Stromal cell of bone marrow (primary cell): ENCODE results near the gene DDX25.
"Not testable (repeated sequence)": the region's sequence is repeated elsewhere in the genome, so short reads cannot be mapped to it uniquely, and the experiment has no call there.

Experiments
- DNase-seq: peaks from one replicate; pipeline ENCODE4 v3.0.0-alpha.2; 2012; ENCODE audit warnings: low read depth

Gene DDX25

DNA sequence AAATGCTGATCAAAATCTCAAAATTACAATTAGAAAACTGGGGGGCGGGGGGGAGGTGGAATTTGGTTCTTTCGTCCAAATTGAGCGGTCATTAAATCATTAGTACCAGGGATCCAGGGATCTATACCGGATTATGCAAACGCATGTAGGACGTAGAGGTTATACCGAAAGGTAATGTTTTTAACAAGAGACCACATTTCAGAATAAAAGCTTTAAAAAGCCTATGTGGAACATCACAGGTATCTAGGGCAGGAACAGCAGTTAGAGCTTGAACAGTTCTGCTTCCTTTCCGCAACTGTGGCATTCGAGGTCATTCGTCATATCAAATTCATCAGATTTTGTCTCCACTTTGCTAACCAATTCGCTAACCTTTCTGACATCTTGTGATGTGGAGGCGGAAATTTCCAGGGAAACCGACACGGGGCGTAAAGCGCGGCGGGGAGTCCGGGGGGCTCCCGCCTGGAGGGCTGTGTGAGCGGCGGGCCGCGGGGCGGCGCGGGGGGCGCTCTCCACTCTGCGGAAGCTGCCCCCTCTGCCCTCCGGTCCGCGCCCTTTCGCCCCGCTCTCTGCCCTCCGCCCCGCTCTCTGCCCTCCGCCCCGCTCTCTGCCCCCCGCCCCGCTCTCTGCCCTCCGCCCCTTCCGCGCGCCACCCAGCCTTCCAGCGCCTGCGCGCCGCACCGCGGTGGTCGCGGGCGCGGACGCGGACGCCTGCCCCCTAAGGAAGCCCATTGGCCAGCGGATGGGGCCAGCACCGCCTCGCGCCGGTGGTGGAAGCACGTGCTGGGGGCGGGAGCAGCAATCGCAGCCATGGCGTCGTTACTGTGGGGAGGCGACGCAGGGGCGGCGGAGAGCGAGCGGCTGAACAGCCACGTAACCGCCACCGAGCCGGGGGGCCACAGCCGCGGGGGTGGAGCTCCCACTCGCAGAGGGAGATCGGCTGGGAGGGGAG lies at the start of gene DDX25:
DDX25 (plus strand) TSS at position 798 of the 949 bp plus-strand sequence; CDS start at position 808, 10 bp downstream.
- no peak for DNase-seq

DNA sequence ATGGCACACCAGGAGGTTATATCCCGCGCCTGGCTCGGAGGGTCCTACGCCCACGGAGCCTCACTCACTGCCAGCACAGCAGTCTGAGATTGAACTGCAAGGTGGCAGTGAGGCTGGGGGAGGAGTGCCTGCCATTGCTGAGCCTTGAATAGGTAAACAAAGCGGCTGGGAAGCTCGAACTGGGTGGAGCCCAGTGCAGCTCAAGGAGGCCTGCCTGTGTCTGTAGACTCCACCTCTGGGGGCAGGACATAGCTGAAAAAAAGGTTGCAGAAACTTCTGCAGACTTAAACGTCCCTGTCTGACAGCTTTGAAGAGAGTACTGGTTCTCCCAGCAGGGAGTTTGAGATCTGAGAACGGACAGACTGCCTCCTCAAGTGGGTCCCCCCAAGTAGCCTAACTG lies 46.6 kb upstream of the DDX25 start:
- not testable (repeated sequence) for DNase-seq

DNA sequence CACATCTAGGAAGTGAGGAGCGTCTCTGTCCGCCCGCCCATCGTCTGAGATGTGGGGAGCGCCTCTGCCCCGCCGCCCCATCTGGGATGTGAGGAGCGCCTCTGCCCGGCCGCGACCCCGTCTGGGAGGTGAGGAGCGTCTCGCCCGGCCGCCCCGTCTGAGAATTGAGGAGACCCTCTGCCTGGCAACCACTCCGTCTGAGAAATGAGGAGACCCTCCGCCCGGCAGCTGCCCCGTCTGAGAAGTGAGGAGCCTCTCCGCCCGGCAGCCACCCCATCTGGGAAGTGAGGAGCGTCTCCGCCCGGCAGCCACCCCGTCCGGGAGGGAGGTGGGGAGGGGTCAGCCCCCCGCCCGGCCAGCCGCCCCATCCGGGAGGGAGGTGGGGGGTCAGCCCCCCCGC lies 41.5 kb upstream of the DDX25 start:
- not testable (repeated sequence) for DNase-seq

DNA sequence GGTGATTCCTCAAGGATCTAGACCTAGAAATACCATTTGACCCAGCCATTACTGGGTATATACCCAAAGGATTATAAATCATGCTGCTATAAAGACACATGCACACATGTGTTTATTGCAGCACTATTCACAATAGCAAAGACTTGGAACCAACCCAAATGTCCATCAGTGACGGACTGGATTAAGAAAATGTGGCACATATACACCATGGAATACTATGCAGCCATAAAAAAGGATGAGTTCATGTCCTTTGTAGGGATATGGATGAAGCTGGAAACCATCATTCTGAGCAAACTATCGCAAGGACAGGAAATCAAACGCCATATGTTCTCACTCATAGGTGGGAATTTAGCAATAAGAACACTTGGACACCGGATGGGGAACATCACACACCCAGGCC lies 39.0 kb upstream of the DDX25 start:
- not testable (repeated sequence) for DNase-seq

DNA sequence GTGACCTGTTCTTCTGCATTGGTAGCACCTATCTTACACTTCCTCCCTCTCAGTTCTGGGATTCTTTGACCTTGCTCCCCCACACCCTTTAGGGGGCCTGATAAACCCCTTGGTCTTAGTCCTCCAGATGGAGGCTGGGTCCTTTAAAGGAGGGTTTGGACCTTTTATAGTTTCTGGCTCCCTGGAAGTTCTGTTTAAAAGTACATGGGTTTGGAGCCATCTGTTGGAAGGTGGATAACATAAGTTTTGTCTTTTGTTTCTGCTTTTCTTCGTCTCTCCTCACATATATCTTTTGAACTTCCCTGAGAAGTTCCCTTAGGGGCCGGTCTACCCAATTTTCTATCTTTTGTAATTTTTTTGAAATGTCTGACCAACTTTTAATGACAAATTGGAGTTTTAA lies 34.8 kb upstream of the DDX25 start:
- DNase-seq = no peak

DNA sequence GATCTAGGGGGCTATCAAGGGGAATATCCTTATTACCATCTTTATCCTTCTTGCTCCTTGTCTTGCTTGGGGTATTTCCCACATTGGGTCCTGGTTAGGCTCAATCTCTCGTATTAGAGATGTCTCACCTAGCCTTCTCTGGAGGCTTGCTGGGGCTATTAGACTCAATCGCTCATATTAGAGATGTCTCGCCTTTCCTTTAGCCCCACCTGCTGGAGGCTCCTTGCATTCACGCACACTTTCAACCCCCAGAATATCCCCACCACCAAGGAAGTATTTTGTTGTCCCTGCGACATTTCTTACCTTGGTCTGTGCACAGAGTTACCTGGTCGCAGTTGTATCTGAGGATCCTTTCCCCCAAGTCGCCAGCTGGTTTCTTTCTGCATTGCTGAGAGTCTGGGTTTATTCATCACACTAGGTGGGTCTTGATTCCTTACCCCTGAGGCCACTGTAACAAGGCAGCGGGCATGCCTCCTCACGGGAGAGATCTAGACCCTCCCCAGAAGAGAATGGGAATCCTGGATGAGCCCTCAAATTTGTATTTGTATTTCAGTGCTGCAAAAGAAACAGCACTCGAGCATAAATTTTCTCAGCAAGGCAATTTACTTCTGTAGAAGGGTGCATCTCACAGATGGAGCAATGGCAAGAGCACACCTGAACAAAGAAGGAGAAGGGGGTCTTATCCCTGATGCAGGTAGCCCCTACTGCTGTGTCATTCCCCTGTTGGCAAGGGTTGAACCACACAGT lies 32.7 kb upstream of the DDX25 start:
- DNase-seq = no peak

DNA sequence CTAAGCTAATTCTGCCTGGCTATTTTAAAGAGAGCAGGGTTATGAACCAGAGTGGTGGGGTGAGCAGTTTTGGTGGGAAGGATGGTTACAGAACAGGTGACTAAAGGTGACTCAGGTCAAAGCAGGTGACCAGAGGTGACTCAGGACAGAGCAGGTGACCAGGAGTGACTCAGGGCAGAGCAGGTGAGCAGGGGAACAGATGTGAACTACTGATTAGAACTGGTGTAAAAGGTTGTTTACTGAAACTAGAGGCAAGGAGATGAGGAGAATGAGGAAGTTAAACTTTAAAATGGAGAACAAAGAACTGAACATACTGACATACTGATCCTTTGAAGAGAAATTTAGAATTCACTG lies 32.2 kb upstream of the DDX25 start:
- DNase-seq = no peak

DNA sequence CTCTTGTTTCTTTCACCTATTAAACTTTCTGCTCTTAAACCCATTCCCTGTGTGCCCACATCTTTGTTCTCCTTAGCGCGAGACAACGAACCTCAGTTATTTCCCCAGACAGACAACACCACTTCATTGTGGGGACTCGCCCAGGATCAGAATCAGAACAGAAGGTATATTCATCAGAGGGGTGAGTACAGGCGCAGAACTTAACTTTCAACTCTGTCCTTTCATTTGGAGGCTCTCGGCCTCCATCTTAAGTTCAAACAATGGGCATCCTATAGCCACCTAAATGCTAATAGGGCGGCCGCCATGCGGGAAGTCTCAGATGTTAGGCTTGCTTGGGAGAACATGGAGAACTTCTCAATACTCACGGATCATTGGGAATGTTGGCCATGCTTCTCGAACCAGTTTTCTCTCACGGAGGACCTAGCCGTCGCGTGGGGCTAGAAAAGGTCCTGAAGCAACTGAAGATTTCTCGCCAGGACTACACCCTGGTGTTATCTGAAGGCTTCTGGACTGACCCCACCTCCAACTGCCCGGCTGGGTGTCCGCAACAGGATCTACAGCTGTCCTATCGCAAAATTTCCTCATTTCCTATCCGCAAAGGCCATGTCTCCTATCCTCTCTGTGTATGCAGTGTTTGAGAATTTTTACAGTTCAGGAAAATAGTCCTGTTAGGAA lies 30.3 kb upstream of the DDX25 start:
- DNase-seq = no peak

DNA sequence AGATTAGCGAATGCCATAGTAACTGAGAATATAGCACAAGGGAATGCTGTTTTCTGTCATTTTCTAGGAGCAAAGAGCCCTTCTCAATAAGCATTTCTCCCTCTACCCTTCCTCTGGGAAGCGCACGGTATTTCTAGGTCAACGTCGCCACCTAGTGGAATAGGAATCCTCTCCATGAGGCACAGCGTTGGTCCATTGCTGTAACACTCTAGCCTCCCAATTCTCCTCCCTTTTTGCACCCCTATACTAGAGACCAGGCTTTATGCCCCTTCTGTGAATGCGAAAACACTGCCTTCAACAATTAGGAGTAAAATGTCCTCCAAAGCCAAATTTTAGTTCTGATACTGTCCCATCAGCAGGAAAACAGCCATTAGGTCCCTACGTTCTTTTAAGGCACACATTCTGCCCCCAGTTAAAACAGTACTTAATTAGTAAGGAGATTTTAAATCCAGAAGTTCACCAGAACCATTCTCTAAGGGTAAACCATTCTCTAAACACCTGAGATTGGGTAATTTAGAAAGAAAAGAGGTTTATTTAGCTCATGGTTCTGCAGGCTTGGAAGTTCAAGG lies 29.7 kb upstream of the DDX25 start:
- DNase-seq = peak; percentile 61

DNA sequence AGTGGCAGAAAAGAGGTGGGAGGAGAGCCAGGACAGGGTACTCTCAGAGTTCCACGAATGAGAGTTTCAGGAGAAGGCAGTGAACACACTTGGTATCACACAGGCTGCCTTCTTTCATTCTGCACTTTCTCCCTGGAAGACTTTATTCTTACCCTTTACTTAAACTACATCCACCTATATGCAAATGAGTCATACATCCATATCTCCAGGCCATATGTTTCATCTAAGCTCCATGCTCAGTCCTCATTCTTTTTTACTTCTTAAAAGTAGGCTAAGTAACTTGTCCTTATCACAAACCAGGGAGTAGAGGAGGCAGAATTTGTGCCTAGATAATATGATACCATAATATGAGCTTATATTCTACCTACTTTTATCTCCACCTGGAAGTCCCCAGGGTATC lies 23.0 kb upstream of the DDX25 start:
- no peak for DNase-seq

DNA sequence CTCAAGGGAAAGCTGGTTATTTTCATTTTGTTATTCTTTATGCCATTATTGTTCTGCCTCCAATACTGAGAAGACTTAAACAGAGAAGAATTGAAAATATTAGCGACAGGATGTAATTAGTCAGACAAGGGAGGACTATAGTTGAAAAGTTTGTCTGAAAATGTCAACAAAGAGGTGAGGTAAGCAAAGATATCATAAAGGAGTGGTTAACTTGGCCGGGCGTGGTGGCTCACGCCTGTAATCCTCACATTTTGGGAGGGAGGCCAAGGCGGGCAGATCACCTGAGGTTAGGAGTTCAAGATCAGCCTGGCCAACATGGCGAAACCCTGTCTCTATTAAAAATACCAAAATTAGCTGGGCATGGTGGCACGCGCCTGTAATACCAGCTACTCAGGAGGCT lies 20.9 kb upstream of the DDX25 start:
- DNase-seq = no peak

DNA sequence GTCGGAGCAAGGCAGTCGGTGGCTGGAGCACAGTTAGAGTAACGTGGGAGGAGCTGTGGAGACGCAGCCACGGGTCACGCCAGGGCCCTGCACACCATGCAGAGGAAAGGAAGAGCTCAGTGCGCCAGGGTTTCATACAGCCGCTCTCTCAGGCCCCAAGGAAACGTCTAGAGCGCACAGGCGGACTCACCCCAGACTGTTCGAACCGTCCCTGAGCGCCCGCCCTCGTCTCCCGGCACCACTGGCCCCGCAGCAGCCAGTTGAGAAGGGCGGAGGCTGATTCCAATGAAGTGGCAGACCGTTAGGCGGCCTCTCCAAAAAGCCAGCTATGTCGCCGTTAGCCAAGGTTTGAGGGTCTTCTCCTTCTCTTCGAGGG lies 17.3 kb upstream of the DDX25 start:
- no peak for DNase-seq

DNA sequence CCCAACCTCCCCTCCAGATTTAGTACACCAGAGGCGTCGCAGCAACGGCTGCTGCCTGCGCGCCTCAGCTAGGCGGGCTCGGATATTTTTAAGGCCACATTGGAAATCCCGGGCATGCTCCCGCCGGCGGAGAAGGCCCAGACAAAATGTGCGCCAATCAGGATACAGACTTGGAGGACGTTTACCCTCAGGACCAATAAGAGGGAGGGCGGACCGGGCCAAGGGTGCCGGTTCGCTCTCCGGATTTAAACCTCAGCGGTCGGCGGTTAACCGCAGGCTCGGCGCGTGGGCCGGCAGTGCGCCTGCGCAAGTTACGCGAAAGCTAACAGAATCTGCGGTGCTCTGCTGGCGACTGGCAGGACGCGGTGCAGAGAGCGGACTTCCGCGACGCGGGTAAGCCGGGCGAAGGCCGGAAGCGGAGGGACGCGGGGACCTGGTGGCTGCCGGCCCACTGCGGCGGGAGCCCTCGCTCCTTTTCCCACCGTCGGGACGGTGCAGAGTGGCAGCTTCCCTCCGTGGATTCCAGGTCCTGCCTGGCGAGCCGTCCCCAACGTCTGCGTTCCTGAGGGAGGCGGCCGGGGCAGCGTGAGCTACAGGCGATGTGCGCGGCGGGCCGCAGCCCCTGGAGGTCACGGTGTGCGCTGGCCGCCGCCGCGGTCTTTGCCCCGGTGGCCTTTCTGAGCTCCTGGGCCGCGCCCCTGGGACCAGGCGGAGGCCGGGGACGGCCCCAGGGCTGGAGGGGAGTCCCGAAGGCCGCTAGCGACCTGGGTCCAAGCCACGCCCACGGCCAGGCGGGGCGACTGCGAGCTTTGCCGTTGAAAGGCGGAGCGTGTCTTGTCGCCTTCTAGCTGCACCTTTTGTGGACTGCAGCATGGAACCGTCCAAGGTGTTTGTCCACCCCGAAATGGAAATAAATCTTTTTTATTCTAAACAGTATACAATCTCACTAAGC lies 16.7 kb upstream of the DDX25 start, which contains the start of gene HYLS1:
HYLS1 (plus strand) TSS at position 296 of the 952 bp plus-strand sequence. CDS start 11,701 bp downstream, outside the sequence.
- peak; percentile 95 for DNase-seq

DNA sequence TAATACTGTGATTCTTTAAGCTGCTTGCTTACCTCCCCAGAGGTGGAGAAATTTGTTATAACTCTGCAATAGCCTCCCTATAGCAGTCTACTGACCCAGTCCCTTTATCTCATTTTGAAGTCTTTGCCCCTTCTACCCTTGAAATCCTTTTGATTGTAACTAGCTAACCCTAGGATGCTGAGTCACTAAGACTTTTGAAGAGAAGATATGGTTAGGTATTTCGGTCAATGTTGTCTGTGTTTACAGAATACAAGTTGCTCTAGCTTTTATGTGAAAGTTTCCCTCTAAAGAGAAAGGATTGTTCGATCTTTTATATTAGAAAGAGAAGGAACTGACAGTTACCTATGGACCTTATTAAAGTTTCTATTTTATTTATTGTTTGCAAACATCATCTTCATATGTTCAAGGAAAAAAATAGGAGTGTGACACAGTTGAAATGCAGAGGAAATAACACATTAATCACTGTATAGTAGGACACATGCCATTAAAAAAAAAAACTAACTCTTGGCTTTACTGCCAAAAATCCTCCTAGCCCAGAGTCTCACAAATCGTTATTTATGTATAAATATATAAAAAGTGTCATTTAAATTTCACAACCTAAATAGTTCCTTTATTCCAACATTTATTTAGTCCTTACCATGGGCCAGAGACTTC lies 13.7 kb upstream of the DDX25 start:
- no peak for DNase-seq

DNA sequence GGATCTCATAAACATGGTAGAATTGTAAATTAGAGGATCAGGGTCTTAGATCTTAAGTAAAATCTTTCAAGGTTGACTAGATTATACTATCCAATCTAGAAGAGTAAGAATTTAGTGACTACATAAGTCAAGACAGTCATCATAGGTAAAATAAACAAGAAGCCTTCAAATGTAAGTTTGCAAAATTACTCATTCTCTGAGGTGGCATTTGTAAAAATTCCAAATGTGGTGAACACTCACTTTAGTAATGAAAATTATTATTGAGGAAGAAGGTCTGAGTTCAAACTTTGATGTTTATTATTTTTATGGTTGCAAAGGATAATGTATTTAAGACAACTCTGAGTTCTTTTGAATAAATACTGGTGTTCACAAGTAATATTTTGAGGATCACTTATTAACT lies 12.2 kb upstream of the DDX25 start:
- DNase-seq = no peak

DNA sequence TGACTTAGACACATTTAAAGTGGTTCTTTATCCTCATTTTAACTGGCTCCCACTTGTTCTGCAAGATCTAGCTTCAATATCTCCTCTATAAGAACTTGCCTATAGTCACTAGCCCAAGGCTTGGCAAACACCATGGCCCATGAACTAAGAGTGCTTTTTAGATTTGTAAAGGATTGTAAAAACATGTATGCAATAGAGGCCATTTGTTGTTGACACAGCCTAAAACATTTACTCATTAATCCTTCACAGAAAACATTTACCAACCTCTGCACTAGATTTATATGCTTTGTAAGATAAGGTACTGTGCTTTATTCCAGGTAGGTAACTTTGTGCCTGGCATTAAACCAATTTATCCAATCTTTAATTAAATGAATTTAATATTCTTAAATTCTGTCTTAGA lies 11.3 kb upstream of the DDX25 start:
- no peak for DNase-seq

DNA sequence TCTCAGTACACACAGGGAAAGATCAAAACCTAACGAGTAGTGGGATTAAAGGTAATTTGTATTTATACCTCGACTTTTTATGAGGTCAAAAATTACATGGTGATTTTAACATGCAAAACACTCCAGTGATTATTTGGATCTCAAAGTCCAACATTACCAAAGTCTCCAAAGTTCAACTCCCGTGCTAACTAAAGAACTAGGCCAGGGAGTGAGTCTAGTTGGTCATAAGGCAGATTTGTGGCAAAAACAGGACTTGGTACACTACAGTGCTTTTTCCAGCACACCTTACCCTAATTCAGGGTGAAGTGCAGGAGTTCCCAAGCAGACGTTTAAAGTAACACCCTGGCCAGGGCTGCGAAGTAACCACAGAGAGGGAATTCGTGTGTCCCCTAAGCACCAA lies 2.4 kb upstream of the DDX25 start:
- DNase-seq = no peak

DNA sequence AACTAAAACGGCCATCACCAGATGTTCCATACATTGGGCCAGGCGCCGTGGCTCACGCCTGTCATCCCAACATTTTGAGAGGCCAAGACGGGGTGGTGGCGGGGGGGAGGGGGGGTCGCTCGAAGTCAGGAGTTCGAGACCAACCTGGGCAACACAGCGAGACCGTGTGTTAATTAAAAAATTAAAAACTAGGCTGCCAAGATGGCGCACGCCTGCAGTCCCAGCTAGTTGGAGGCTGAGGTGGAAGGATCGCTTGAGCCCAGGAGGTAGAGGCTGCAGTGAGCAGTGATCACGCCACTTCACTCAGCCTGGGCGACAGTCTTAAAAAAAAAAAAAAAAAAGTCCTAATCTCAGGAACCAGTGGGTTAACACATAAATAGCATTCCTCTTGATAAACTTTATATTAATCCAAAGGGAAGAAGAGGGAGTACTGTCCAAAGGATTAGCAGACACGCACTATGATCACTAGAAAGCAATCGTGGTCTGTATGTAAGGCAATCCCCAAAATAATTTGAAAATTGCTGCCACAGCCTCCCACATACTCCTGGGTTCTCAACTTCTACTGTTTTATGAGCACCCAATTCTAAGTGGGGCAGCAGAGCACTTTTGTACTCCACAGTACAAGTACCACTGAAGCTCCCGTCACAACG lies 1.9 kb upstream of the DDX25 start:
- no peak for DNase-seq

DNA sequence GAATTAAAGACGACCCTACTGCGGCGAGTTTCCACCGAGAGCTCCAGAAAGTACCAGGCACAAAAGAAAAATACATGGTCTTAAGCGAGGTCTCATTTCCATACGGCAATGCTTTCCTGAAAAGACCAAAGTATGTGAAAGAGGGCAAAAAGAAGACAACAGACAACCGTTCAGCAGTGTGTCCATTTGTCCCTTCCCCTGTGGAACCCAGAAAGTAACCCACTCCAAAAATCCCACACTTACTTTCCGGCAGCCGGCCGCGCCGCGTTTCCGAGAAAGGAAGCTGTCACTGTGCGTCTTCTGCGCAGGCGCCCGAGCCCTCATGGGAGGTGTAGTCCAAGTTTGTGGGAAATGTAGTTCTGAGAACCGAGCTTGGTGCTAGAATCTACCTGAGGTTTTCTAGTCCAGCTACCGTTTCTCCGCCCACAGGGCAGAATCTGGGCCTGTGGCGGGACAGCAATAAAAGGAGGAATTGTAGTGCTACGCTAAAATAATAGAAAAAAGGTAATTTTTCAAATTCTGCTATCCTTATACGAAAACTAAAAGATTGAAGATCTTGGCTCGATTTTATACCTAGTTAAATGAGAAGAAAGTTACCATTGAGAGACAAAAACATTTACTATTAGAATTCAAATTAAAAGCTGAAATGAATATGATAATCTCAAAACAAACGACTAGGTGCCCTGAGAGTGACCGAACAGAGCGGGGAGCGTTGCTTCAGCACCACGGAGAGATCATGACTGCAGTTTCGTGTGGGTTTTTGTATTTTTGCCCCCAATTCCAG lies 1.2 kb upstream of the DDX25 start, which contains the start of gene PUS3:
PUS3 (minus strand) TSS at position 280 of the 784 bp plus-strand sequence. CDS start 6,922 bp downstream, outside the sequence.
- DNase-seq = peak; percentile 74
